Progenitor cell of endocrine pancreas (in vitro differentiated cells): Measurements from ENCODE around the gene LRRFIP1. TPM values are rescaled to one million over a fixed set of nuclear protein-coding genes. Genes with fewer than 3 reads are reported as not detected.

Experiments
- DNase-seq: peaks from one replicate; pipeline ENCODE4 v3.0.0; 2021; ENCODE audit warnings: low spot score; ENCODE audit not compliant: unreplicated experiment
- H3K27ac Mint-ChIP-seq: 2 replicates; pipeline ENCODE4 v1.8.0; 2021; ENCODE audit warnings: mild to moderate bottlenecking, moderate library complexity, mixed read lengths
- H3K27me3 Mint-ChIP-seq: 2 replicates; pipeline ENCODE4 v1.8.0; 2021; ENCODE audit warnings: mixed read lengths
- H3K36me3 Mint-ChIP-seq: 2 replicates; pipeline ENCODE4 v1.8.0; 2022; ENCODE audit warnings: mixed read lengths; ENCODE audit not compliant: insufficient read depth
- H3K4me1 Mint-ChIP-seq: 2 replicates; pipeline ENCODE4 v1.8.0; 2021; ENCODE audit warnings: low read depth, mixed read lengths
- H3K4me3 Mint-ChIP-seq: 2 replicates; pipeline ENCODE4 v1.8.0; 2021; ENCODE audit warnings: low read depth, mild to moderate bottlenecking, moderate library complexity, mixed read lengths
- H3K9me3 Mint-ChIP-seq: 2 replicates; pipeline ENCODE4 v1.8.0; 2021; ENCODE audit warnings: low read depth, mixed read lengths
- CTCF ChIP-seq: fragments of 200-600 bp; sonication (generic); IDR thresholded peaks from one replicate; pipeline ENCODE4 v1.5.0; 2021; ENCODE audit warnings: antibody characterized with exemption, mild to moderate bottlenecking; ENCODE audit not compliant: unreplicated experiment
- total RNA-seq: library from RNA; stranded (reverse); gene quantifications from 2 replicates; pipeline ENCODE4 v1.2.1, GENCODE V29; 2021

The LRRFIP1 gene
- total RNA-seq, 1 donor from 2014 or later, result 68.6 TPM

- Mint-ChIP-seq H3K27ac (peak overlapping the region; percentile 94), H3K36me3 (peaks cover 8% of the 10 kb centered on the region), H3K4me3 (no peak overlapping the region), H3K27me3 (no peaks in the 10 kb centered on the region), H3K9me3 (no peaks in the 10 kb centered on the region), H3K4me1 (peaks cover 25% of the 10 kb centered on the region)
- no peak for DNase-seq
- no peak for TF ChIP-seq CTCF
Measured at GRCh38 chr2:237716011-237716410, 88.6 kb downstream of the LRRFIP1 start.

GRCh38 chr2:237717366-237718276 is 90.2 kb downstream of the LRRFIP1 start:
- H3K4me1 Mint-ChIP-seq, result peaks cover 27% of the 10 kb centered on the region
- H3K27ac Mint-ChIP-seq, result no peak overlapping the region

GRCh38 chr2:237718277-237718634 is 90.9 kb downstream of the LRRFIP1 start:
- H3K36me3 Mint-ChIP-seq, result no peaks in the 10 kb centered on the region
- H3K27me3 Mint-ChIP-seq, result no peaks in the 10 kb centered on the region
- H3K27ac Mint-ChIP-seq, result no peak overlapping the region
- no peak for DNase-seq
- peaks cover 27% of the 10 kb centered on the region for H3K4me1 Mint-ChIP-seq
- no peak for TF ChIP-seq CTCF
- H3K9me3 Mint-ChIP-seq, result no peaks in the 10 kb centered on the region
- no peak overlapping the region for H3K4me3 Mint-ChIP-seq

More at GRCh38 chr2:237717366-237718276, 90.2 kb downstream of the LRRFIP1 start:
- no peak overlapping the region for H3K4me3 Mint-ChIP-seq
- no peaks in the 10 kb centered on the region for H3K27me3 Mint-ChIP-seq
- H3K9me3 Mint-ChIP-seq, result no peaks in the 10 kb centered on the region
- no peak for DNase-seq
- no peaks in the 10 kb centered on the region for H3K36me3 Mint-ChIP-seq
- TF ChIP-seq CTCF, result no peak

DNA sequence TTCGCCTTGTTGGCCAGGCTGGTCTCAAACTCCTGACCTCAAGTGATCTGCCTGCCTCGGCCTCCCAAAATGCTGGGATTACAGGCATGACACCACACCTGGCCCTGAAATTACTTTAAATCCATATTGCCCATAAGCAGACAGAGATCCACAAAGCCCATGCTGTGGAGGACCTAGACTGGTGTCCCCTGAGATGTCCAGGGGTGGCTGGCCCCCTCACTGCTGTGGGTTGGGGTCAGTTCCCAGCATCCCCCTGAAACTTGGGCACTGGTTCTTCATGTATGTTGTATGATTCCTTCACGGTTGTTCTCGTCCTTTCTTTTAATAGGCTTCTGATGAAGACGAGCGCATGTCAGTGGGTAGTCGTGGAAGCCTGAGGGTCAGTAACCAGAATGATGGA is 93.1 kb downstream of the LRRFIP1 start:
- no peak for TF ChIP-seq CTCF
- no peaks in the 10 kb centered on the region for H3K27me3 Mint-ChIP-seq
- no peak for DNase-seq
- no peaks in the 10 kb centered on the region for H3K9me3 Mint-ChIP-seq
- H3K4me1 Mint-ChIP-seq, result peaks cover 25% of the 10 kb centered on the region
- no peaks in the 10 kb centered on the region for H3K36me3 Mint-ChIP-seq
- H3K27ac Mint-ChIP-seq, result peak overlapping the region; percentile 35
- no peak overlapping the region for H3K4me3 Mint-ChIP-seq

- H3K4me1 Mint-ChIP-seq, result peaks cover 24% of the 10 kb centered on the region
- no peak for DNase-seq
- H3K9me3 Mint-ChIP-seq, result no peaks in the 10 kb centered on the region
- no peaks in the 10 kb centered on the region for H3K36me3 Mint-ChIP-seq
- no peak for TF ChIP-seq CTCF
- no peak overlapping the region for H3K4me3 Mint-ChIP-seq
- peak overlapping the region; percentile 35 for H3K27ac Mint-ChIP-seq
- H3K27me3 Mint-ChIP-seq, result no peaks in the 10 kb centered on the region
Measured at GRCh38 chr2:237720957-237721356, 93.6 kb downstream of the LRRFIP1 start.
